Measurements from ENCODE around the gene MSI2. TPM values are rescaled to one million over a fixed set of nuclear protein-coding genes. Genes with fewer than 3 reads are reported as not detected.

The MSI2 gene
- total RNA-seq, 1 donor from 2014 or later, result 44.6 TPM

GRCh38 chr17:57511475-57512123 lies 255.3 kb downstream of the MSI2 start:
- no peak for DNase-seq

GRCh38 chr17:57512258-57512657 lies 255.9 kb downstream of the MSI2 start:
- no peak for DNase-seq

GRCh38 chr17:57512691-57513090 lies 256.4 kb downstream of the MSI2 start:
- no peak for DNase-seq

- no peak for DNase-seq
These were observed 257.2 kb downstream of the MSI2 start for GRCh38 chr17:57513569-57513968.

GRCh38 chr17:57514614-57515013 lies 258.3 kb downstream of the MSI2 start:
- DNase-seq, result no peak

- DNase-seq, result no peak
These were observed 259.4 kb downstream of the MSI2 start for GRCh38 chr17:57515662-57516211.

- DNase-seq, result no peak
These were observed 260.2 kb downstream of the MSI2 start for GRCh38 chr17:57516290-57517230.

GRCh38 chr17:57517273-57517631 lies 260.9 kb downstream of the MSI2 start:
- peak; percentile 32 for DNase-seq

GRCh38 chr17:57517632-57518456 lies 261.5 kb downstream of the MSI2 start:
- DNase-seq, result no peak

- no peak for DNase-seq
These were observed 262.6 kb downstream of the MSI2 start for GRCh38 chr17:57518587-57519581.

- DNase-seq, result no peak
These were observed 263.5 kb downstream of the MSI2 start for GRCh38 chr17:57519800-57520199.

GRCh38 chr17:57521606-57522005 lies 265.3 kb downstream of the MSI2 start:
- no peak for DNase-seq

GRCh38 chr17:57522042-57523005 lies 266.0 kb downstream of the MSI2 start:
- DNase-seq, result no peak

GRCh38 chr17:57523926-57524632 lies 267.8 kb downstream of the MSI2 start:
- no peak for DNase-seq

- DNase-seq, result no peak
These were observed 268.7 kb downstream of the MSI2 start for GRCh38 chr17:57524839-57525568.

GRCh38 chr17:57527221-57528057 lies 271.1 kb downstream of the MSI2 start:
- no peak for DNase-seq

- no peak for DNase-seq
These were observed 271.7 kb downstream of the MSI2 start for GRCh38 chr17:57528058-57528451.

- DNase-seq, result no peak
These were observed 273.7 kb downstream of the MSI2 start for GRCh38 chr17:57530026-57530425.
